Liver (tissue), 9 donors: Measurements from ENCODE around the gene SPATS2L. TPM values are rescaled to one million over a fixed set of nuclear protein-coding genes. Genes with fewer than 3 reads are reported as not detected.

Experiments
- DNase-seq: peaks from one replicate; pipeline ENCODE4 v3.0.0-alpha.2; 2017; ENCODE audit warnings: low spot score
- H3K27ac ChIP-seq, 2 donors: one replicate each; pipeline ENCODE4 v1.7.0; 2013; ENCODE audit warnings: inconsistent platforms in 2 of 2, low read length in 2 of 2, control low read depth in 1 of 2, low read depth in 1 of 2, mild to moderate bottlenecking in 1 of 2
- H3K27me3 ChIP-seq, 4 donors: one replicate each; pipeline versions ENCODE4 v1.6.1 to v1.7.0; 2013; ENCODE audit warnings: low read length in 3 of 4, inconsistent platforms in 1 of 4, mild to moderate bottlenecking in 1 of 4, moderate library complexity in 1 of 4; ENCODE audit not compliant: control insufficient read depth in 4 of 4, insufficient read depth in 4 of 4
- H3K36me3 ChIP-seq, 4 donors: one replicate each; pipeline versions ENCODE4 v1.6.1 to v1.7.0; 2013; ENCODE audit warnings: low read length in 3 of 4, mild to moderate bottlenecking in 3 of 4, low read depth in 1 of 4, moderate library complexity in 1 of 4; ENCODE audit not compliant: control insufficient read depth in 4 of 4, insufficient read depth in 3 of 4
- H3K4me1 ChIP-seq, 4 donors: one replicate each; pipeline versions ENCODE4 v1.6.1 to v1.7.0; 2013; ENCODE audit warnings: low read length in 3 of 4, mild to moderate bottlenecking in 3 of 4, moderate library complexity in 1 of 4; ENCODE audit not compliant: control insufficient read depth in 4 of 4, insufficient read depth in 4 of 4
- H3K4me3 ChIP-seq, 3 donors: one replicate each; pipeline versions ENCODE4 v1.6.1 to v1.7.0; 2013; ENCODE audit warnings: low read length in 3 of 3, control low read depth in 1 of 3, low read depth in 1 of 3, mild to moderate bottlenecking in 1 of 3
- H3K9ac ChIP-seq, 2 donors: one replicate each; pipeline ENCODE4 v1.7.0; 2013; ENCODE audit warnings: low read length in 2 of 2, mild to moderate bottlenecking in 2 of 2, moderate library complexity in 2 of 2, control low read depth in 1 of 2, low read depth in 1 of 2
- H3K9me3 ChIP-seq, 4 donors: one replicate each; pipeline versions ENCODE4 v1.6.1 to v1.7.0; 2013; ENCODE audit warnings: low read length in 3 of 4; ENCODE audit not compliant: control insufficient read depth in 4 of 4
- ATF3 ChIP-seq: IDR thresholded peaks from 2 replicates; pipeline ENCODE4 v1.6.1; 2016; ENCODE audit warnings: antibody characterized with exemption
- EGR1 ChIP-seq, 2 donors: IDR thresholded peaks; 2 replicates each; pipeline ENCODE4 v1.6.1; 2016 to 2018; ENCODE audit warnings: antibody characterized with exemption in 2 of 2, low read depth in 2 of 2
- FOXA1 ChIP-seq: IDR thresholded peaks from 2 replicates; pipeline ENCODE4 v1.6.1; 2016; ENCODE audit warnings: antibody characterized with exemption
- GABPA ChIP-seq, 2 donors: IDR thresholded peaks in 1 of 2; conservative IDR thresholded peaks in 1 of 2; 2 replicates each; pipeline ENCODE4 v1.6.1; 2016; ENCODE audit warnings: antibody characterized with exemption in 2 of 2, mild to moderate bottlenecking in 1 of 2, moderate library complexity in 1 of 2
- HNF4A ChIP-seq, 2 donors: conservative IDR thresholded peaks; 2 replicates each; pipeline ENCODE4 v1.6.1; 2016; ENCODE audit warnings: antibody characterized with exemption in 2 of 2, mild to moderate bottlenecking in 2 of 2
- JUND ChIP-seq, 2 donors: IDR thresholded peaks; 2 replicates each; pipeline ENCODE4 v1.6.1; 2016; ENCODE audit warnings: antibody characterized with exemption in 2 of 2
- MAX ChIP-seq: IDR thresholded peaks from 2 replicates; pipeline ENCODE4 v1.6.1; 2016; ENCODE audit warnings: antibody characterized with exemption
- RAD21 ChIP-seq, 2 donors: IDR thresholded peaks; 2 replicates each; pipeline ENCODE4 v1.6.1; 2016; ENCODE audit warnings: antibody characterized with exemption in 2 of 2, mild to moderate bottlenecking in 2 of 2
- REST ChIP-seq: IDR thresholded peaks from 2 replicates; pipeline ENCODE4 v1.6.1; 2016; ENCODE audit warnings: antibody characterized with exemption, mild to moderate bottlenecking
- RXRA ChIP-seq, 2 donors: IDR thresholded peaks; 2 replicates each; pipeline ENCODE4 v1.6.1; 2017 to 2018; ENCODE audit warnings: antibody characterized with exemption in 2 of 2, mild to moderate bottlenecking in 1 of 2
- SP1 ChIP-seq: IDR thresholded peaks from 2 replicates; pipeline ENCODE4 v1.6.1; 2018; ENCODE audit warnings: antibody characterized with exemption, mild to moderate bottlenecking
- TAF1 ChIP-seq: conservative IDR thresholded peaks from 2 replicates; pipeline ENCODE4 v1.6.1; 2016; ENCODE audit warnings: antibody characterized with exemption, mild to moderate bottlenecking
- YY1 ChIP-seq: IDR thresholded peaks from 2 replicates; pipeline ENCODE4 v1.6.1; 2016; ENCODE audit warnings: antibody characterized with exemption, mild to moderate bottlenecking
- WGBS: extraction: QIAGEN DNeasy Blood & Tissue Kit; methylation state at CpG from one replicate; pipeline ENCODE4 v1.1.7; 2013; 5-methylcytosine and 5-hydroxymethylcytosine counted together
- polyA plus RNA-seq, 2 donors: library from polyadenylated mRNA; stranded (reverse) in 1 of 2; unstranded in 1 of 2; fragments of 200-250 nt in 1 of 2; fragments of >200 nt in 1 of 2; fragmentation: Nextera tagmentation in 1 of 2; extraction: Ambion mirVana in 1 of 2; gene quantifications; one replicate each; pipeline versions ENCODE4 v1.2.1 to v1.2.3, GENCODE V29; 2013 to 2015
- total RNA-seq, 2 donors: library from RNA; depleted of rRNA; stranded (reverse); fragments of >200 nt; gene quantifications; one replicate each; pipeline ENCODE4 v1.2.3, GENCODE V29; 2014
- TF ChIP-seq, protein P1 (sequence below): IDR thresholded peaks from 2 replicates; pipeline ENCODE4 v1.6.1; 2016; ENCODE audit warnings: antibody characterized with exemption
- TF ChIP-seq, protein P2 (sequence below): fragments of 150-350 bp; IDR thresholded peaks from 2 replicates; pipeline ENCODE4 v1.5.1; 2017; ENCODE audit warnings: improper control_type of control experiment, low read depth, low read length; ENCODE audit not compliant: missing input control
- donor health status: healthy.
- donor health status: healthy.
- donor health status: healthy.
- donor health status: healthy.
- donor health status: healthy.

SPATS2L gene
- total and polyA plus RNA-seq, 4 donors: 31.4 to 49.9 (median 42.4) TPM

GRCh38 chr2:200447139-200447855, 140.8 kb downstream of the SPATS2L start:
- H3K4me3 ChIP-seq: no peak overlapping the region
- no peak overlapping the region for H3K27ac ChIP-seq
- 93% methylated on average over 4 of the region's 4 CpGs for WGBS

More at GRCh38 chr2:200447139-200447855, 140.8 kb downstream of the SPATS2L start:
- TF ChIP-seq, protein P1, sequence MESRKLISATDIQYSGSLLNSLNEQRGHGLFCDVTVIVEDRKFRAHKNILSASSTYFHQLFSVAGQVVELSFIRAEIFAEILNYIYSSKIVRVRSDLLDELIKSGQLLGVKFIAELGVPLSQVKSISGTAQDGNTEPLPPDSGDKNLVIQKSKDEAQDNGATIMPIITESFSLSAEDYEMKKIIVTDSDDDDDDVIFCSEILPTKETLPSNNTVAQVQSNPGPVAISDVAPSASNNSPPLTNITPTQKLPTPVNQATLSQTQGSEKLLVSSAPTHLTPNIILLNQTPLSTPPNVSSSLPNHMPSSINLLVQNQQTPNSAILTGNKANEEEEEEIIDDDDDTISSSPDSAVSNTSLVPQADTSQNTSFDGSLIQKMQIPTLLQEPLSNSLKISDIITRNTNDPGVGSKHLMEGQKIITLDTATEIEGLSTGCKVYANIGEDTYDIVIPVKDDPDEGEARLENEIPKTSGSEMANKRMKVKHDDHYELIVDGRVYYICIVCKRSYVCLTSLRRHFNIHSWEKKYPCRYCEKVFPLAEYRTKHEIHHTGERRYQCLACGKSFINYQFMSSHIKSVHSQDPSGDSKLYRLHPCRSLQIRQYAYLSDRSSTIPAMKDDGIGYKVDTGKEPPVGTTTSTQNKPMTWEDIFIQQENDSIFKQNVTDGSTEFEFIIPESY: no peak
- TF ChIP-seq EGR1 (IDR thresholded peaks at IDR 0.05; ENCODE audit: low read depth in 2 of 2) (no peak), MAX (no peak), ATF3 (no peak), RAD21 (IDR thresholded peaks at IDR 0.05) (no peak), YY1 (no peak), JUND (IDR thresholded peaks at IDR 0.05) (no peak), TAF1 (no peak), GABPA (IDR thresholded peaks at IDR 0.05 in 1 of 2, conservative IDR thresholded peaks at IDR 0.05 in 1 of 2) (no peak), REST (no peak), FOXA1 (no peak), RXRA (IDR thresholded peaks at IDR 0.05) (no peak), HNF4A (conservative IDR thresholded peaks at IDR 0.05) (no peak), SP1 (no peak)
- TF ChIP-seq, protein P2, sequence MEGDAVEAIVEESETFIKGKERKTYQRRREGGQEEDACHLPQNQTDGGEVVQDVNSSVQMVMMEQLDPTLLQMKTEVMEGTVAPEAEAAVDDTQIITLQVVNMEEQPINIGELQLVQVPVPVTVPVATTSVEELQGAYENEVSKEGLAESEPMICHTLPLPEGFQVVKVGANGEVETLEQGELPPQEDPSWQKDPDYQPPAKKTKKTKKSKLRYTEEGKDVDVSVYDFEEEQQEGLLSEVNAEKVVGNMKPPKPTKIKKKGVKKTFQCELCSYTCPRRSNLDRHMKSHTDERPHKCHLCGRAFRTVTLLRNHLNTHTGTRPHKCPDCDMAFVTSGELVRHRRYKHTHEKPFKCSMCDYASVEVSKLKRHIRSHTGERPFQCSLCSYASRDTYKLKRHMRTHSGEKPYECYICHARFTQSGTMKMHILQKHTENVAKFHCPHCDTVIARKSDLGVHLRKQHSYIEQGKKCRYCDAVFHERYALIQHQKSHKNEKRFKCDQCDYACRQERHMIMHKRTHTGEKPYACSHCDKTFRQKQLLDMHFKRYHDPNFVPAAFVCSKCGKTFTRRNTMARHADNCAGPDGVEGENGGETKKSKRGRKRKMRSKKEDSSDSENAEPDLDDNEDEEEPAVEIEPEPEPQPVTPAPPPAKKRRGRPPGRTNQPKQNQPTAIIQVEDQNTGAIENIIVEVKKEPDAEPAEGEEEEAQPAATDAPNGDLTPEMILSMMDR: no peak
- Histone ChIP-seq H3K36me3 (peaks cover 2 to 27% (median 13%) of the 10 kb centered on the region in 4 donors), H3K9ac (no peak overlapping the region), H3K27me3 (no peaks in the 10 kb centered on the region), H3K4me1 (peaks cover 0 to 4% (median 0%) of the 10 kb centered on the region in 4 donors), H3K9me3 (no peaks in the 10 kb centered on the region)
- no peak for DNase-seq
